Esophagus muscularis mucosa (tissue), 4 donors: ENCODE data around the gene MRM1.

Source experiments
- EP300 ChIP-seq: sonication (generic); formaldehyde crosslinking; IDR thresholded peaks from one replicate; pipeline ENCODE4 v1.6.1; 2017; ENCODE audit warnings: antibody characterized with exemption
- POLR2A ChIP-seq: fragments of 450-650 bp; IDR thresholded peaks from one replicate; pipeline ENCODE4 v1.6.1; 2017; ENCODE audit warnings: antibody characterized with exemption, moderate library complexity, mild to moderate bottlenecking, low read depth
- POLR2AphosphoS5 ChIP-seq, 2 donors: sonication (generic); formaldehyde crosslinking; IDR thresholded peaks; one replicate each; pipeline ENCODE4 v1.6.1; 2017; ENCODE audit warnings: antibody characterized with exemption in 2 of 2
- TF ChIP-seq, protein P1 (sequence below), 3 experiments: fragments of 200-600 bp in 2 of 3; fragments of 450-650 bp in 1 of 3; sonication (generic) in 2 of 3; IDR thresholded peaks; one replicate each; pipeline ENCODE4 v1.5.1; 2017 to 2019; ENCODE audit warnings: antibody characterized with exemption in 3 of 3, mild to moderate bottlenecking in 2 of 3, moderate library complexity in 1 of 3

DNA sequence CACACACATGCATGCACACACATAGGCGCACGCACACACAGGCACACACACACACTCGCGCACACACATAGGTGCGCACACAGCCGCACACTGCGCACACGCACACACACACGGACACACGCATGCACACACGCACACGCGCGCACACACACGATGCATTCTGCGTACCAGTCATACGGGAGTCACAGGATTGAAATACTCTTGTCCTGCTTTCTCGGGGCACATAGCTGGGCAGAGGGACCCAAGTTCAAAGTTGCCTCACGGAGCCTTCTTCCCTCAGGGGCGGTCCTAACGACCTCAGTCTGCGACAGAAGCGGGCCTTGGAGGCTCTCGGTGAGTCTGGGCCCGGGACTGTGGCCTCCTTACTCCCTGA is 56.0 kb downstream of the MRM1 start:
- TF ChIP-seq, protein P1, sequence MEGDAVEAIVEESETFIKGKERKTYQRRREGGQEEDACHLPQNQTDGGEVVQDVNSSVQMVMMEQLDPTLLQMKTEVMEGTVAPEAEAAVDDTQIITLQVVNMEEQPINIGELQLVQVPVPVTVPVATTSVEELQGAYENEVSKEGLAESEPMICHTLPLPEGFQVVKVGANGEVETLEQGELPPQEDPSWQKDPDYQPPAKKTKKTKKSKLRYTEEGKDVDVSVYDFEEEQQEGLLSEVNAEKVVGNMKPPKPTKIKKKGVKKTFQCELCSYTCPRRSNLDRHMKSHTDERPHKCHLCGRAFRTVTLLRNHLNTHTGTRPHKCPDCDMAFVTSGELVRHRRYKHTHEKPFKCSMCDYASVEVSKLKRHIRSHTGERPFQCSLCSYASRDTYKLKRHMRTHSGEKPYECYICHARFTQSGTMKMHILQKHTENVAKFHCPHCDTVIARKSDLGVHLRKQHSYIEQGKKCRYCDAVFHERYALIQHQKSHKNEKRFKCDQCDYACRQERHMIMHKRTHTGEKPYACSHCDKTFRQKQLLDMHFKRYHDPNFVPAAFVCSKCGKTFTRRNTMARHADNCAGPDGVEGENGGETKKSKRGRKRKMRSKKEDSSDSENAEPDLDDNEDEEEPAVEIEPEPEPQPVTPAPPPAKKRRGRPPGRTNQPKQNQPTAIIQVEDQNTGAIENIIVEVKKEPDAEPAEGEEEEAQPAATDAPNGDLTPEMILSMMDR (IDR thresholded peaks at IDR 0.05) = no peak
- TF ChIP-seq POLR2AphosphoS5 (IDR thresholded peaks at IDR 0.05) (no peak), POLR2A (no peak), EP300 (no peak)
